HG03442 (cell line): ENCODE data around the gene MEAF6.

Experiments
- ATAC-seq: cut with Tn5 transposase; IDR thresholded peaks from one replicate; pipeline ENCODE4 v1.9.1; 2021; ENCODE audit warnings: mild to moderate bottlenecking, moderate library complexity; ENCODE audit not compliant: unreplicated experiment

Gene MEAF6

DNA sequence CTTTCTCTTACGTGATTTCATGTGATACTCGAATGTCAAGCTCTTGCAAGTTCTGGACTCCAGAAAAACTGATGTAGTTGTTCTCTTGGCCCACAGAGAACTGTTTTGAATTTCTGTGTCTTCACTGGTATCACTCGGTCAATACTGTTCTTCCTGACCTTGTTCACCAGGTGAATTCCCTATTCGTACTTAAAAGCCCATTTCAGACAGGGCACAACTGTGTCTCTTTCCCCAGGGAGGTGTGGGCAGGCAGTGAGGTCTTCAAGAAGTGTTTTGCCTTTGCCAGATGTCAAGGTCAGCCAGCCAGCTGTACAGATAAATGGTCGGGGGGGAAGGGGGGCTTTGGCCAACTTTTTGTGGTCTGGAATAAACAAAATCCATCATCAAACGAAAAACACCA is 67.7 kb downstream of the MEAF6 start:
- no peak for ATAC-seq

GRCh38 chr1:37442644-37443043 is 71.9 kb downstream of the MEAF6 start:
- ATAC-seq: no peak
